IMR-90 (cell line): ENCODE results near the gene ATP5PD. TPM values are rescaled to one million over a fixed set of nuclear protein-coding genes. Genes with fewer than 3 reads are reported as not detected.

ENCODE experiments used
- ATAC-seq: fragments of 200-7000 bp; cut with Tn5 transposase; 2 replicates; pipeline ENCODE4 v1.9.1; 2020; ENCODE audit warnings: low read depth, mild to moderate bottlenecking, moderate library complexity
- BruUV-seq: library from RNA; stranded (reverse); fragments of 400-500 nt; replicated peaks from 2 replicates; lab custom pipeline; 2021; lab: Mats Ljungman, UMichigan
- CTCF ChIA-PET: fragments of 300-600 bp; formaldehyde crosslinking; extraction: SDS; loops from one replicate; lab custom pipeline; 2021; ENCODE audit warnings: antibody characterized with exemption; lab: Yijun Ruan, JAX
- POLR2A ChIA-PET: fragments of 300-600 bp; sonication (Branson Sonifier 250); formaldehyde crosslinking; loops from one replicate; lab custom pipeline; 2022; ENCODE audit warnings: antibody characterized with exemption; ENCODE audit not compliant: unreplicated experiment; lab: Charles Lee
- DNase-seq: peaks from one replicate; pipeline ENCODE4 v3.0.0; 2013
- H2AFZ ChIP-seq: replicated peaks from 2 replicates; pipeline ENCODE3; 2013; ENCODE audit warnings: low read length, mild to moderate bottlenecking; ENCODE audit not compliant: poor library complexity
- H2AK5ac ChIP-seq: 2 replicates; pipeline ENCODE4 v1.6.1; 2013; ENCODE audit warnings: low read depth, low read length, inconsistent platforms
- H2AK9ac ChIP-seq: replicated peaks from 2 replicates; pipeline ENCODE3; 2013; ENCODE audit warnings: mild to moderate bottlenecking, low read depth, low read length, moderate library complexity; ENCODE audit not compliant: poor library complexity
- H2BK120ac ChIP-seq: 2 replicates; pipeline ENCODE4 v1.6.1; 2013; ENCODE audit warnings: low read depth, low read length, inconsistent platforms
- H2BK15ac ChIP-seq: 3 replicates; pipeline ENCODE4 v1.6.1; 2013; ENCODE audit warnings: low read depth, low read length, inconsistent platforms
- H2BK20ac ChIP-seq: 2 replicates; pipeline ENCODE4 v1.6.1; 2013; ENCODE audit warnings: low read depth, mild to moderate bottlenecking, inconsistent platforms, low read length, moderate library complexity
- H2BK5ac ChIP-seq: 2 replicates; pipeline ENCODE4 v1.6.1; 2013; ENCODE audit warnings: mild to moderate bottlenecking, low read depth, low read length, inconsistent platforms; ENCODE audit not compliant: poor library complexity, severe bottlenecking
- H3K14ac ChIP-seq: replicated peaks from 2 replicates; pipeline ENCODE4 v1.6.1; 2013; ENCODE audit warnings: low read depth, low read length, inconsistent platforms
- H3K18ac ChIP-seq: 2 replicates; pipeline ENCODE4 v1.6.1; 2013; ENCODE audit warnings: low read depth, low read length, control low read depth
- H3K23ac ChIP-seq: 2 replicates; pipeline ENCODE4 v1.6.1; 2013; ENCODE audit warnings: low read depth, low read length, inconsistent platforms
- H3K27ac ChIP-seq: 2 replicates; pipeline ENCODE4 v1.5.1; 2013; ENCODE audit warnings: mild to moderate bottlenecking, control low read depth, low read length; ENCODE audit not compliant: insufficient read depth
- H3K27me3 ChIP-seq: 2 replicates; pipeline ENCODE4 v1.6.1; 2013; ENCODE audit warnings: low read length; ENCODE audit not compliant: control insufficient read depth, insufficient read depth
- H3K36me3 ChIP-seq: 2 replicates; pipeline ENCODE4 v1.6.1; 2013; ENCODE audit warnings: low read length, mixed read lengths; ENCODE audit not compliant: control insufficient read depth, insufficient read depth
- H3K4ac ChIP-seq: 2 replicates; pipeline ENCODE4 v1.6.1; 2013; ENCODE audit warnings: low read depth, low read length, inconsistent platforms
- H3K4me1 ChIP-seq: 2 replicates; pipeline ENCODE4 v1.6.1; 2013; ENCODE audit warnings: low read length, mixed read lengths; ENCODE audit not compliant: control insufficient read depth, insufficient read depth
- H3K4me2 ChIP-seq: 2 replicates; pipeline ENCODE4 v1.6.1; 2013; ENCODE audit warnings: low read depth, mild to moderate bottlenecking, control low read depth, low read length, moderate library complexity
- H3K4me3 ChIP-seq: 2 replicates; pipeline ENCODE4 v1.5.1; 2013; ENCODE audit warnings: low read depth, mild to moderate bottlenecking, control low read depth, low read length, moderate library complexity; ENCODE audit not compliant: insufficient read depth
- H3K56ac ChIP-seq: 2 replicates; pipeline ENCODE4 v1.6.1; 2013; ENCODE audit warnings: low read length, inconsistent platforms; ENCODE audit not compliant: insufficient read depth; ENCODE audit errors: extremely low read depth
- H3K79me1 ChIP-seq, 2 experiments: 2 replicates each; pipeline ENCODE4 v1.6.1; 2013; ENCODE audit warnings: low read length in 2 of 2, inconsistent platforms in 1 of 2, low read depth in 1 of 2
- H3K9ac ChIP-seq: 2 replicates; pipeline ENCODE4 v1.6.1; 2013; ENCODE audit warnings: low read depth, low read length, control low read depth
- H3K9me1 ChIP-seq: 2 replicates; pipeline ENCODE4 v1.6.1; 2013; ENCODE audit warnings: low read length, inconsistent platforms; ENCODE audit not compliant: insufficient read depth
- H3K9me3 ChIP-seq: 2 replicates; pipeline ENCODE4 v1.6.1; 2013; ENCODE audit warnings: low read length; ENCODE audit not compliant: control insufficient read depth, insufficient read depth
- H4K20me1 ChIP-seq: 2 replicates; pipeline ENCODE4 v1.6.1; 2013; ENCODE audit warnings: low read length, inconsistent platforms; ENCODE audit not compliant: insufficient read depth
- H4K5ac ChIP-seq: 2 replicates; pipeline ENCODE4 v1.6.1; 2013; ENCODE audit warnings: mild to moderate bottlenecking, low read depth, low read length, control low read depth
- H4K8ac ChIP-seq, 2 experiments: 2 replicates each; pipeline ENCODE4 v1.6.1; 2013; ENCODE audit warnings: low read depth in 2 of 2, low read length in 2 of 2, control low read depth in 1 of 2, inconsistent platforms in 1 of 2
- H4K91ac ChIP-seq: 2 replicates; pipeline ENCODE4 v1.6.1; 2013; ENCODE audit warnings: low read depth, low read length, inconsistent platforms; ENCODE audit not compliant: insufficient read depth
- BHLHE40 ChIP-seq: fragments of 150-350 bp; IDR thresholded peaks from 2 replicates; pipeline ENCODE4 v1.6.1; 2016; ENCODE audit warnings: mild to moderate bottlenecking, low read depth, low read length
- CEBPB ChIP-seq: IDR thresholded peaks from 2 replicates; pipeline ENCODE4 v1.6.1; 2012; ENCODE audit warnings: low read depth, low read length, improper control_type of control experiment
- CHD1 ChIP-seq: IDR thresholded peaks from 2 replicates; pipeline ENCODE4 v1.6.1; 2012; ENCODE audit warnings: low read depth, low read length, improper control_type of control experiment
- CTCF ChIP-seq: conservative IDR thresholded peaks from 2 replicates; pipeline ENCODE4 v1.5.1; 2012; ENCODE audit warnings: mild to moderate bottlenecking, low read depth, low read length, improper control_type of control experiment
- FOS ChIP-seq: fragments of 150-350 bp; IDR thresholded peaks from 2 replicates; pipeline ENCODE4 v1.6.1; 2016; ENCODE audit warnings: low read depth, low read length
- MAFK ChIP-seq: IDR thresholded peaks from 2 replicates; pipeline ENCODE4 v1.6.1; 2012; ENCODE audit warnings: low read depth, low read length, improper control_type of control experiment
- MAZ ChIP-seq: IDR thresholded peaks from 2 replicates; pipeline ENCODE4 v1.6.1; 2012; ENCODE audit warnings: low read depth, mild to moderate bottlenecking, low read length, improper control_type of control experiment, moderate library complexity, borderline replicate concordance
- MXI1 ChIP-seq: IDR thresholded peaks from 2 replicates; pipeline ENCODE4 v1.6.1; 2012; ENCODE audit warnings: low read depth, mild to moderate bottlenecking, low read length, moderate library complexity, borderline replicate concordance
- NFE2L2 ChIP-seq: fragments of 150-350 bp; IDR thresholded peaks from 2 replicates; pipeline ENCODE4 v1.6.1; 2016; ENCODE audit warnings: low read depth, mild to moderate bottlenecking, low read length
- POLR2A ChIP-seq: IDR thresholded peaks from 2 replicates; pipeline ENCODE4 v1.6.1; 2012; ENCODE audit warnings: mild to moderate bottlenecking, low read depth, low read length
- RAD21 ChIP-seq: IDR thresholded peaks from 2 replicates; pipeline ENCODE4 v1.6.1; 2012; ENCODE audit warnings: low read length, improper control_type of control experiment
- RCOR1 ChIP-seq: IDR thresholded peaks from 2 replicates; pipeline ENCODE4 v1.6.1; 2012; ENCODE audit warnings: mild to moderate bottlenecking, low read length, improper control_type of control experiment; ENCODE audit not compliant: insufficient replicate concordance
- RFX5 ChIP-seq: IDR thresholded peaks from 2 replicates; pipeline ENCODE4 v1.8.0; 2012; ENCODE audit warnings: low read depth, mild to moderate bottlenecking, low read length, moderate library complexity
- SMC3 ChIP-seq: fragments of 150-350 bp; IDR thresholded peaks from 2 replicates; pipeline ENCODE4 v1.6.1; 2016; ENCODE audit warnings: low read depth, mild to moderate bottlenecking, antibody characterized with exemption, low read length, moderate library complexity
- WGBS, 2 experiments: methylation state at CpG; one replicate each; pipeline versions ENCODE4 v1.1.5 to v1.1.7; 2013; ENCODE audit warnings: missing lambda C conversion rate in 2 of 2; ENCODE audit not compliant: insufficient read length in 1 of 2; ENCODE audit errors: extremely low coverage in 2 of 2; 5-methylcytosine and 5-hydroxymethylcytosine counted together
- dilution Hi-C: fragments of 300-500 bp; cut with HindIII; formaldehyde crosslinking; loops from one replicate; pipeline ENCODE4 v1.14.3; 2018; ENCODE audit warnings: low sequenced_read_pairs; ENCODE audit not compliant: unreplicated experiment
- in situ Hi-C: fragments of 300-500 bp; cut with MboI; formaldehyde crosslinking; loops from 3 replicates; pipeline ENCODE4 v1.14.3; 2019; ENCODE audit warnings: low sequenced_read_pairs, inconsistent platforms, mixed read lengths
- intact Hi-C: fragments of 100-400 bp; cut with micrococcal nuclease; formaldehyde crosslinking; loops from 2 replicates; pipeline ENCODE4 v1.10.0; 2022
- polyA plus RNA-seq, 3 experiments: library from polyadenylated mRNA; depleted of rRNA; stranded (reverse); fragments of >200 nt; gene quantifications; 2 replicates each; pipeline ENCODE4 v1.2.3, GENCODE V29; 2012; ENCODE audit warnings: low replicate concordance in 1 of 3
- total RNA-seq: library from RNA; depleted of rRNA; stranded (reverse); fragments of >200 nt; gene quantifications from 2 replicates; pipeline ENCODE4 v1.2.3, GENCODE V29; 2012
- TF ChIP-seq, protein P1 (sequence below): fragments of 150-350 bp; IDR thresholded peaks from 2 replicates; pipeline ENCODE4 v1.6.1; 2016; ENCODE audit warnings: low read depth, mild to moderate bottlenecking, low read length, moderate library complexity, borderline replicate concordance
- TF ChIP-seq, protein P2 (sequence below): fragments of 150-350 bp; IDR thresholded peaks from 2 replicates; pipeline ENCODE4 v1.6.1; 2017; ENCODE audit warnings: mild to moderate bottlenecking, antibody characterized with exemption, low read length, low read depth

The ATP5PD gene
- total and polyA plus RNA-seq, 2 of the 4 experiments (the other 2 are of a cell fraction): 373 to 425 TPM

- Histone ChIP-seq H3K9ac (no peak overlapping the region), H3K79me1 (peaks cover 3 to 5% of the 10 kb centered on the region in 2 experiments; a peak in 3 of 4 replicates), H3K36me3 (peaks cover 50% of the 10 kb centered on the region), H3K56ac (no peak overlapping the region), H2BK15ac (no peak overlapping the region), H3K4me2 (no peak overlapping the region), H3K4me1 (peaks cover 6% of the 10 kb centered on the region; the same call in 1 of the 2 replicates), H3K9me3 (no peaks in the 10 kb centered on the region), H4K5ac (no peak overlapping the region), H2AK9ac (no peak overlapping the region), H2BK120ac (no peak overlapping the region), H3K14ac (no peak overlapping the region), H3K9me1 (0 out of 2 replicates have a peak, but pooled peaks cover 3% of the 10 kb centered on the region), H2AFZ (no peak overlapping the region), H2AK5ac (no peak overlapping the region), H3K23ac (no peak overlapping the region), H3K4ac (no peak overlapping the region), H3K27me3 (no peaks in the 10 kb centered on the region), H4K8ac (no peak overlapping the region), H4K91ac (no peak overlapping the region), H3K18ac (no peak overlapping the region), H3K4me3 (no peak overlapping the region), H2BK5ac (no peak overlapping the region), H4K20me1 (no peaks in the 10 kb centered on the region), H3K27ac (no peak overlapping the region), H2BK20ac (no peak overlapping the region)
- no peak for TF ChIP-seq CHD1
- TF ChIP-seq, protein P1, sequence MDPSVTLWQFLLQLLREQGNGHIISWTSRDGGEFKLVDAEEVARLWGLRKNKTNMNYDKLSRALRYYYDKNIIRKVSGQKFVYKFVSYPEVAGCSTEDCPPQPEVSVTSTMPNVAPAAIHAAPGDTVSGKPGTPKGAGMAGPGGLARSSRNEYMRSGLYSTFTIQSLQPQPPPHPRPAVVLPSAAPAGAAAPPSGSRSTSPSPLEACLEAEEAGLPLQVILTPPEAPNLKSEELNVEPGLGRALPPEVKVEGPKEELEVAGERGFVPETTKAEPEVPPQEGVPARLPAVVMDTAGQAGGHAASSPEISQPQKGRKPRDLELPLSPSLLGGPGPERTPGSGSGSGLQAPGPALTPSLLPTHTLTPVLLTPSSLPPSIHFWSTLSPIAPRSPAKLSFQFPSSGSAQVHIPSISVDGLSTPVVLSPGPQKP: no peak
- TF ChIP-seq NFE2L2: no peak
- TF ChIP-seq FOS: no peak
- TF ChIP-seq RCOR1: no peak
- no peak for TF ChIP-seq CEBPB
- no peak for TF ChIP-seq POLR2A
- TF ChIP-seq CTCF: no peak
- no peak for TF ChIP-seq MXI1
- TF ChIP-seq RFX5: no peak
- TF ChIP-seq BHLHE40: no peak
- TF ChIP-seq RAD21: no peak
- no peak for TF ChIP-seq MAZ
- TF ChIP-seq, protein P2, sequence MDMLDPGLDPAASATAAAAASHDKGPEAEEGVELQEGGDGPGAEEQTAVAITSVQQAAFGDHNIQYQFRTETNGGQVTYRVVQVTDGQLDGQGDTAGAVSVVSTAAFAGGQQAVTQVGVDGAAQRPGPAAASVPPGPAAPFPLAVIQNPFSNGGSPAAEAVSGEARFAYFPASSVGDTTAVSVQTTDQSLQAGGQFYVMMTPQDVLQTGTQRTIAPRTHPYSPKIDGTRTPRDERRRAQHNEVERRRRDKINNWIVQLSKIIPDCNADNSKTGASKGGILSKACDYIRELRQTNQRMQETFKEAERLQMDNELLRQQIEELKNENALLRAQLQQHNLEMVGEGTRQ: no peak
- TF ChIP-seq MAFK: no peak
- TF ChIP-seq SMC3: no peak
- CTCF ChIA-PET: interaction anchor here (0.6 to 2.3 kb wide), 2 partner anchors 12 to 52 kb away, joined by 4 to 13 read pairs; no protein-coding TSS in a partner anchor
- ATAC-seq (no peak), DNase-seq (no peak)
- POLR2A ChIA-PET: no interaction called here
- 93% methylated on average over 3 of the region's 8 CpGs; no CpG with 5 or more reads in 1 of the 2 experiments for WGBS, 2 experiments
- in situ Hi-C loops: loop anchor here (10.0 to 25.0 kb wide), 2 partner anchors 143 to 351 kb away; partner anchors contain the start of genes GRB2 and NUP85
- intact Hi-C loops: loop anchor here (5.0 to 10.0 kb wide), 2 partner anchors 51 to 143 kb away; partner anchors contain the start of gene NUP85
- BruUV-seq: no TSS peak
- dilution Hi-C loops: no loop called here
Observed at GRCh38 chr17:75061618-75062017, 14.8 kb upstream of the ATP5PD start.
